ENCODE data around the gene PTPN12. TPM values are rescaled to one million over a fixed set of nuclear protein-coding genes. Genes with fewer than 3 reads are reported as not detected.

The PTPN12 gene
- total RNA-seq, 4 donors from 2014 or later: 63.9 to 75.3 (median 68.2) TPM

- WGBS, 2 donors: 97 to 98% methylated on average over 7 of the region's 7 CpGs
- TF ChIP-seq CTCF (IDR thresholded peaks at IDR 0.05): no peak
- TF ChIP-seq POLR2A (IDR thresholded peaks at IDR 0.05): no peak
- H3K4me3 ChIP-seq (ENCODE audit: low read depth, poor library complexity, severe bottlenecking): no peak overlapping the region
- intact Hi-C loops (cut with DNase I; ENCODE audit: low total_unique reads): no loop called here
- no peak for DNase-seq (ENCODE audit: low spot score in 2 of 2)
Measured at GRCh38 chr7:77680266-77680665, 143.2 kb downstream of the PTPN12 start.

- DNase-seq (ENCODE audit: low spot score in 2 of 2): peak; percentile 66 to 89
- 25 to 26% methylated on average over 9 of the region's 9 CpGs for WGBS, 2 donors
- intact Hi-C loops (cut with DNase I; ENCODE audit: low total_unique reads): no loop called here
- H3K4me3 ChIP-seq (ENCODE audit: low read depth, poor library complexity, severe bottlenecking): no peak overlapping the region
- no peak for TF ChIP-seq POLR2A (IDR thresholded peaks at IDR 0.05)
- no peak for TF ChIP-seq CTCF (IDR thresholded peaks at IDR 0.05)
Measured at GRCh38 chr7:77684030-77684429, 146.9 kb downstream of the PTPN12 start.

GRCh38 chr7:77685233-77685632 lies 148.1 kb downstream of the PTPN12 start:
- peak in 1 of 2 donors; percentile 39 for DNase-seq (ENCODE audit: low spot score in 2 of 2)
- no peak overlapping the region for H3K4me3 ChIP-seq (ENCODE audit: low read depth, poor library complexity, severe bottlenecking)
- TF ChIP-seq CTCF (IDR thresholded peaks at IDR 0.05) (no peak), POLR2A (IDR thresholded peaks at IDR 0.05) (no peak)
- 52 to 56% methylated on average over 5 of the region's 5 CpGs for WGBS, 2 donors
- intact Hi-C loops (cut with DNase I; ENCODE audit: low total_unique reads): no loop called here

- TF ChIP-seq POLR2A (IDR thresholded peaks at IDR 0.05) (no peak), CTCF (IDR thresholded peaks at IDR 0.05) (no peak)
- DNase-seq (ENCODE audit: low spot score in 2 of 2): no peak
- intact Hi-C loops (cut with DNase I; ENCODE audit: low total_unique reads): no loop called here
- no peak overlapping the region for H3K4me3 ChIP-seq (ENCODE audit: low read depth, poor library complexity, severe bottlenecking)
- WGBS, 2 donors: 83 to 90% methylated on average over 1 of the region's 1 CpG
Measured at GRCh38 chr7:77687100-77687746, 150.1 kb downstream of the PTPN12 start.

GRCh38 chr7:77687747-77688144 lies 150.7 kb downstream of the PTPN12 start:
- H3K4me3 ChIP-seq (ENCODE audit: low read depth, poor library complexity, severe bottlenecking): no peak overlapping the region
- intact Hi-C loops (cut with DNase I; ENCODE audit: low total_unique reads): no loop called here
- DNase-seq (ENCODE audit: low spot score in 2 of 2): no peak
- WGBS, 2 donors: 93 to 95% methylated on average over 1 of the region's 1 CpG
- TF ChIP-seq POLR2A (IDR thresholded peaks at IDR 0.05): no peak
- TF ChIP-seq CTCF (IDR thresholded peaks at IDR 0.05): no peak

Other genes with a start within 250 kb of the PTPN12 start
- 10 to 100 TPM in 1 of 4 donors, 1 to 10 TPM in 3; 6.8 to 11.4 (median 9.3) TPM for gene GSAP, start 120.9 kb upstream of the PTPN12 start, total RNA-seq
- gene RSBN1L, start 159.2 kb downstream of the PTPN12 start, total RNA-seq: 10 to 100 TPM; 17.3 to 34.8 (median 25.7) TPM